MM.1S (cell line): ENCODE measurements around the gene FHIT.
"Not testable (repeated sequence)": the region's sequence is repeated elsewhere in the genome, so short reads cannot be mapped to it uniquely, and the experiment has no call there.

Experiments used
- DNase-seq: peaks from one replicate; pipeline ENCODE4 v3.0.0-alpha.2; 2015
- H2AFZ ChIP-seq: fragments of 300-600 bp; sonication (generic); 2 replicates; pipeline ENCODE4 v1.6.0; 2016; ENCODE audit warnings: antibody characterized with exemption, low read length
- H3F3A ChIP-seq: fragments of 300-600 bp; sonication (generic); 2 replicates; pipeline ENCODE4 v1.6.1; 2016; ENCODE audit warnings: mild to moderate bottlenecking, antibody characterized with exemption, low read length, moderate library complexity, mixed read lengths; ENCODE audit not compliant: insufficient read depth
- H3K27ac ChIP-seq: fragments of 300-600 bp; sonication (generic); 2 replicates; pipeline ENCODE4 v1.5.1; 2016; ENCODE audit warnings: mild to moderate bottlenecking, low read length
- H3K27me3 ChIP-seq: fragments of 300-600 bp; sonication (generic); replicated peaks from 2 replicates; pipeline ENCODE4 v1.6.0; 2016; ENCODE audit warnings: low read length; ENCODE audit not compliant: insufficient read depth
- H3K36me3 ChIP-seq: fragments of 300-600 bp; sonication (generic); replicated peaks from 2 replicates; pipeline ENCODE4 v1.6.1; 2016; ENCODE audit warnings: mild to moderate bottlenecking, low read length, mixed read lengths; ENCODE audit not compliant: insufficient read depth
- H3K4me1 ChIP-seq: fragments of 300-600 bp; sonication (generic); 2 replicates; pipeline ENCODE4 v1.6.1; 2016; ENCODE audit warnings: low read length, mixed read lengths
- H3K4me2 ChIP-seq: fragments of 300-600 bp; sonication (generic); 2 replicates; pipeline ENCODE4 v1.6.0; 2016; ENCODE audit warnings: low read depth, low read length
- H3K4me3 ChIP-seq: fragments of 300-600 bp; sonication (generic); 2 replicates; pipeline ENCODE4 v1.5.1; 2016; ENCODE audit warnings: low read length, mixed read lengths
- H3K79me2 ChIP-seq: fragments of 300-600 bp; sonication (generic); 2 replicates; pipeline ENCODE4 v1.6.1; 2016; ENCODE audit warnings: mixed run types, low read length, mixed read lengths
- H3K9ac ChIP-seq: fragments of 300-600 bp; sonication (generic); 2 replicates; pipeline ENCODE4 v1.6.1; 2016; ENCODE audit warnings: low read length, mixed read lengths
- H3K9me2 ChIP-seq: fragments of 300-600 bp; sonication (generic); replicated peaks from 2 replicates; pipeline ENCODE4 v1.6.1; 2016; ENCODE audit warnings: mild to moderate bottlenecking, low read length, mixed read lengths; ENCODE audit not compliant: insufficient read depth
- H3K9me3 ChIP-seq: fragments of 300-600 bp; sonication (generic); replicated peaks from 2 replicates; pipeline ENCODE4 v1.6.1; 2016; ENCODE audit warnings: mild to moderate bottlenecking, low read length, mixed read lengths; ENCODE audit not compliant: insufficient read depth
- H4K20me1 ChIP-seq: fragments of 300-600 bp; sonication (generic); 2 replicates; pipeline ENCODE4 v1.6.1; 2016; ENCODE audit warnings: mild to moderate bottlenecking, low read length, moderate library complexity, mixed read lengths; ENCODE audit not compliant: insufficient read depth
- EZH2 ChIP-seq: fragments of 300-600 bp; sonication (generic); optimal IDR thresholded peaks from 2 replicates; pipeline ENCODE3; 2017; ENCODE audit warnings: low read depth, mild to moderate bottlenecking, antibody characterized with exemption, low read length, mixed read lengths
- EZH2phosphoT487 ChIP-seq: fragments of 300-600 bp; sonication (generic); IDR thresholded peaks from 2 replicates; pipeline ENCODE4 v1.6.1; 2018; ENCODE audit warnings: antibody characterized with exemption, low read length
- TF ChIP-seq, protein P1 (sequence below): fragments of 300-600 bp; sonication (generic); IDR thresholded peaks from 2 replicates; pipeline ENCODE4 v1.5.1; 2016; ENCODE audit warnings: antibody characterized with exemption, low read length, mixed read lengths

FHIT gene

DNA sequence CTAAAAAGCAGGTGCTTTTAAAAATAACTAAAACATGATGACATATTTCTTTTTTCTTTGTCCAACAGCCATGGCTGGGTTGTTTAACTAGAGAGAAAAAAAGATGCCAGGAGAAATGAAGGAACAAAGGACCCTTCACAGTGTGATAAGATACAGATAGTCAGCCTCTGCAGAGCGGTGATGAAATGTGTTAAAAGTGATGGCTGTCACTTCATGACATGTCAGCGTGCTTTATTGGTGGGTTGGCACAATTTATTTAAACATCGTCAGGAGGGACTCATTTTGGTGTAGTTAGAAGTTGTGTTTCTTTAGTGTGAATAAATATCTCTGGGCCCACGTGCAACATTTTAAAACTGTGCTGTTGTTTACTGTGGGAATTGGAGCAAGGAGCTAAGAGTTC, 1314.1 kb downstream of the FHIT start:
- Histone ChIP-seq H2AFZ (no peak overlapping the region), H3K4me3 (no peak overlapping the region), H3K9me2 (no peaks in the 10 kb centered on the region), H4K20me1 (no peaks in the 10 kb centered on the region), H3K79me2 (no peaks in the 10 kb centered on the region), H3K9me3 (no peaks in the 10 kb centered on the region), H3K4me2 (no peak overlapping the region), H3F3A (no peaks in the 10 kb centered on the region), H3K27me3 (no peaks in the 10 kb centered on the region), H3K27ac (no peak overlapping the region), H3K36me3 (no peaks in the 10 kb centered on the region), H3K9ac (no peak overlapping the region), H3K4me1 (no peaks in the 10 kb centered on the region)
- DNase-seq: no peak
- TF ChIP-seq, protein P1, sequence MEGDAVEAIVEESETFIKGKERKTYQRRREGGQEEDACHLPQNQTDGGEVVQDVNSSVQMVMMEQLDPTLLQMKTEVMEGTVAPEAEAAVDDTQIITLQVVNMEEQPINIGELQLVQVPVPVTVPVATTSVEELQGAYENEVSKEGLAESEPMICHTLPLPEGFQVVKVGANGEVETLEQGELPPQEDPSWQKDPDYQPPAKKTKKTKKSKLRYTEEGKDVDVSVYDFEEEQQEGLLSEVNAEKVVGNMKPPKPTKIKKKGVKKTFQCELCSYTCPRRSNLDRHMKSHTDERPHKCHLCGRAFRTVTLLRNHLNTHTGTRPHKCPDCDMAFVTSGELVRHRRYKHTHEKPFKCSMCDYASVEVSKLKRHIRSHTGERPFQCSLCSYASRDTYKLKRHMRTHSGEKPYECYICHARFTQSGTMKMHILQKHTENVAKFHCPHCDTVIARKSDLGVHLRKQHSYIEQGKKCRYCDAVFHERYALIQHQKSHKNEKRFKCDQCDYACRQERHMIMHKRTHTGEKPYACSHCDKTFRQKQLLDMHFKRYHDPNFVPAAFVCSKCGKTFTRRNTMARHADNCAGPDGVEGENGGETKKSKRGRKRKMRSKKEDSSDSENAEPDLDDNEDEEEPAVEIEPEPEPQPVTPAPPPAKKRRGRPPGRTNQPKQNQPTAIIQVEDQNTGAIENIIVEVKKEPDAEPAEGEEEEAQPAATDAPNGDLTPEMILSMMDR: no peak
- TF ChIP-seq EZH2phosphoT487 (no peak), EZH2 (no peak)

- no peaks in the 10 kb centered on the region for H3K9me2 ChIP-seq
- H3K27ac ChIP-seq: no peak overlapping the region
- no peak for DNase-seq
- no peaks in the 10 kb centered on the region for H3K9me3 ChIP-seq
- no peaks in the 10 kb centered on the region for H3K27me3 ChIP-seq
- H3K4me2 ChIP-seq: no peak overlapping the region
- H3K4me1 ChIP-seq: no peaks in the 10 kb centered on the region
- no peak overlapping the region for H3K4me3 ChIP-seq
- H4K20me1 ChIP-seq: no peaks in the 10 kb centered on the region
- no peak overlapping the region for H2AFZ ChIP-seq
- H3F3A ChIP-seq: no peaks in the 10 kb centered on the region
- no peak overlapping the region for H3K9ac ChIP-seq
- no peaks in the 10 kb centered on the region for H3K79me2 ChIP-seq
- TF ChIP-seq, protein P1: no peak
- TF ChIP-seq EZH2: no peak
- no peak for TF ChIP-seq EZH2phosphoT487
- H3K36me3 ChIP-seq: no peaks in the 10 kb centered on the region
These were observed 1314.8 kb downstream of the FHIT start for GRCh38 chr3:59936472-59936871.

DNA sequence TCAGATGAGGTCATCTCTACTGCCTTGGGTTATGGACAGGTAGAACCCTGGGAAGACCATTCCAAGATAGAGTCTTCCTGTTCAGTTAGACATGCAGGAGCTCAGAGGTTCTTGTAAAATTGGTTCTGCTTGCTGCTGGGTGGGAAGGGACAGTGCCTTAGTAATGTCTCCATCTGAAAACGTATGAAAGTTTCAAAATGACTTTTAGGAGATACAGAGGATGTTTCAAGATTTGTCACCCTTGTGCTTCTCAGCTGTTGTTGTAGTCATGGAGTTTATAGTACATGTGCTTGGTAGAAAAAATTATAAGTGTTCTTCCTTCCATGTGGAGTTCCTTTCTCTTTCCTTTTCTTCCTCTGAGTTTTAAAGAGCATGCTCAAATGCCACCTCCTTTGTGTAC, 1316.2 kb downstream of the FHIT start:
- Histone ChIP-seq H3F3A (no peaks in the 10 kb centered on the region), H2AFZ (no peak overlapping the region), H3K4me3 (no peak overlapping the region), H3K9me2 (no peaks in the 10 kb centered on the region), H3K9ac (no peak overlapping the region), H3K4me1 (no peaks in the 10 kb centered on the region), H4K20me1 (no peaks in the 10 kb centered on the region), H3K36me3 (no peaks in the 10 kb centered on the region), H3K27me3 (no peaks in the 10 kb centered on the region), H3K79me2 (no peaks in the 10 kb centered on the region), H3K27ac (no peak overlapping the region), H3K9me3 (no peaks in the 10 kb centered on the region), H3K4me2 (no peak overlapping the region)
- DNase-seq: no peak
- no peak for TF ChIP-seq EZH2phosphoT487

DNA sequence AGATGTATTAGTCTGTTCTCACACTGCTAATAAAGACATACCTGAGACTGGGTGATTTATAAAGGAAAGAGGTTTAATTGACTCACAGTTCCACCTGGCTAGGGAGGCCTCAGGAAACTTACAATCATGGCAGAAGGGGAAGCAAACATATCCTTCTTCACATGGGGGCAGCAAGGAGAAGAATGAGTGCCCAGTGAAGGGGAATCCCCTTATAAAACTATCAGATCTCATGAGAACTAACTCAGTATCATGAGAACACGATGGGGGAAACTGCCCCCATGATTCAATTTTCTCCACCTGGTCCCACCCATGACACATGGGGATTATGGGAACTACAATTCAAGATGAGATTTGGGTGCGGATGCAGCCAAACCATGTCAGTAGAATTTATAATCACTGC, 1316.7 kb downstream of the FHIT start:
- H3K79me2 ChIP-seq, DNase-seq, H3K9ac ChIP-seq, H3K4me1 ChIP-seq, H3F3A ChIP-seq, H3K9me3 ChIP-seq, H3K4me2 ChIP-seq, H3K4me3 ChIP-seq, H3K36me3 ChIP-seq, H3K27me3 ChIP-seq, H4K20me1 ChIP-seq, H2AFZ ChIP-seq, H3K9me2 ChIP-seq, H3K27ac ChIP-seq: not testable (repeated sequence)
